Measurements from ENCODE around the gene VPS52. TPM values are rescaled to one million over a fixed set of nuclear protein-coding genes. Genes with fewer than 3 reads are reported as not detected.
A peak's percentile ranks its signal among the peaks of the same experiment; 100 is the strongest.

The VPS52 gene
- total RNA-seq, 1 donor from 2014 or later = 28.7 TPM

DNA sequence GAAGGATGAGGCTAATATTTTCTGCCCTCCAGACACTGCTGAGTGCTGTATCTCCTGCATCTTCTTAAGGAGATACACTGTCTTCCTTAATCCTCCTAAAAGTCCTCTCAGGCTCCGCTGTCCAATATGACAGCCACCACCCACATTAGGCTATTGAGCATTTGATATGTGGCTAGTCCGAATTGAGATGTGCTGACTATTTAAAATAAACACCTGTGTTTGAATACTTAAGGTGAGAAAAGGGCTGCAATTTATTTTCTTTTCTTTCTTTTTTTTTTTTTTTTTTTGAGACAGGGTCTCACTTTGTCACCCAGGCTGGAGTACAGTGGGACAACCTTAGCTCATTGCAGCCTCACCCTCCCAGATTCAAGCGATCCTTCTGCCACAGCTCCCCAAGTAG is 30.2 kb upstream of the VPS52 start:
- Mint-ChIP-seq H3K4me1 (peaks cover 25% of the 10 kb centered on the region), H3K36me3 (peaks cover 9% of the 10 kb centered on the region), H3K9me3 (no peaks in the 10 kb centered on the region), H3K27me3 (ENCODE audit: insufficient read depth, low read depth) (peaks cover 5% of the 10 kb centered on the region), H3K4me3 (peak overlapping the region; percentile 50), H3K27ac (no peak overlapping the region)
- Histone ChIP-seq H3F3A (ENCODE audit: low read depth) (peaks cover 33% of the 10 kb centered on the region), H4K20me1 (ENCODE audit: low read depth) (peaks cover 30% of the 10 kb centered on the region), H3K9me3 (ENCODE audit: low read depth) (no peaks in the 10 kb centered on the region), H3K4me2 (no peak overlapping the region), H3K27ac (no peak overlapping the region), H3K9ac (no peak overlapping the region), H3K79me2 (ENCODE audit: low read depth) (peaks cover 39% of the 10 kb centered on the region), H3K4me3 (no peak overlapping the region), H3K4me1 (peaks cover 5% of the 10 kb centered on the region), H2AFZ (replicated peaks) (no peak overlapping the region), H3K36me3 (no peaks in the 10 kb centered on the region), H3K27me3 (no peaks in the 10 kb centered on the region)
- no peak for DNase-seq (ENCODE audit: low spot score)
- TF ChIP-seq, protein P1, sequence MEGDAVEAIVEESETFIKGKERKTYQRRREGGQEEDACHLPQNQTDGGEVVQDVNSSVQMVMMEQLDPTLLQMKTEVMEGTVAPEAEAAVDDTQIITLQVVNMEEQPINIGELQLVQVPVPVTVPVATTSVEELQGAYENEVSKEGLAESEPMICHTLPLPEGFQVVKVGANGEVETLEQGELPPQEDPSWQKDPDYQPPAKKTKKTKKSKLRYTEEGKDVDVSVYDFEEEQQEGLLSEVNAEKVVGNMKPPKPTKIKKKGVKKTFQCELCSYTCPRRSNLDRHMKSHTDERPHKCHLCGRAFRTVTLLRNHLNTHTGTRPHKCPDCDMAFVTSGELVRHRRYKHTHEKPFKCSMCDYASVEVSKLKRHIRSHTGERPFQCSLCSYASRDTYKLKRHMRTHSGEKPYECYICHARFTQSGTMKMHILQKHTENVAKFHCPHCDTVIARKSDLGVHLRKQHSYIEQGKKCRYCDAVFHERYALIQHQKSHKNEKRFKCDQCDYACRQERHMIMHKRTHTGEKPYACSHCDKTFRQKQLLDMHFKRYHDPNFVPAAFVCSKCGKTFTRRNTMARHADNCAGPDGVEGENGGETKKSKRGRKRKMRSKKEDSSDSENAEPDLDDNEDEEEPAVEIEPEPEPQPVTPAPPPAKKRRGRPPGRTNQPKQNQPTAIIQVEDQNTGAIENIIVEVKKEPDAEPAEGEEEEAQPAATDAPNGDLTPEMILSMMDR (IDR thresholded peaks at IDR 0.05) = no peak
- no peak for TF ChIP-seq EZH2phosphoT487 (IDR thresholded peaks at IDR 0.05)
- no peak for TF ChIP-seq EZH2 (IDR thresholded peaks at IDR 0.05)

DNA sequence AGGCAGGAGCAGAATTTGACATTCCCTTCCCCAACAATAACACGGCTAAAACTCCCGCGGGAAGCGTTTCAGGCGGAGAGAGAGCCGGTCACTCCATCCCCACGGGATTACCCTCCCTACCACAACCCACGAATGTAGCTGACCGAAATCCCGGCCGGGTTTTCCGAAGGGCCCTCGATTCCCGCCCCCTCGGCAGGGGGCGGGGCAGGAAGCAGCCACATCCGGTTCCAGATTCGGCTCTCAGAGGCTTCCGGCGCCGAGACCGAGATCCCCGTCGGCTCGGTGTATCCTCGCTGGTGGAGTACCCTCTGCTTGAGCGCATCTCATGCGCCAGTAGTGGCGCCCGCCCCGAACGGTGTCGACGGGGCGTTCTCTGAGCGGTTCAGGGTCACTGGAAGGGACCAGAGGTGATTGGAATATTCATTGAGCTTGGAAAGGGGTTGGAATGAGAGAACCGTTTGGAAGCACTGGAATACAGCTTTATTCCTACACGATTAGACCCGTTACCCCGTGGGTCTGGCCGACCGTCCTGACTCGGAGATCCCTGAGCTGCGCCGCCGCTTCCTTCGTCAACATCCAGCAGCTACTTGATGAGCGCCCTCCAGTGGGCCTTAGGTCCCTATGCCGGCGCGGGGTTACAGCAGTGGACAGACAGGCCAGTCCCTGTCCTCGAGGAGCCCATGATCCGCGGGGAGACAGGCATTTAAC is 27.7 kb upstream of the VPS52 start:
- Histone ChIP-seq H3K27ac (peak overlapping the region; percentile 95), H3K9me3 (ENCODE audit: low read depth) (no peaks in the 10 kb centered on the region), H3K36me3 (no peaks in the 10 kb centered on the region), H3K79me2 (ENCODE audit: low read depth) (peaks cover 39% of the 10 kb centered on the region), H3K4me1 (peaks cover 5% of the 10 kb centered on the region), H3K4me3 (peak overlapping the region; percentile 90), H3K4me2 (peak overlapping the region; percentile 86), H3K27me3 (no peaks in the 10 kb centered on the region), H3F3A (ENCODE audit: low read depth) (peaks cover 33% of the 10 kb centered on the region), H2AFZ (replicated peaks) (peak overlapping the region; percentile 84), H4K20me1 (ENCODE audit: low read depth) (peaks cover 29% of the 10 kb centered on the region), H3K9ac (peak overlapping the region; percentile 68)
- peak; percentile 96 for DNase-seq (ENCODE audit: low spot score)
- peak overlapping the region; percentile 98 for H3K27ac Mint-ChIP-seq
- peak overlapping the region; percentile 99 for H3K4me3 Mint-ChIP-seq
- peaks cover 9% of the 10 kb centered on the region for H3K36me3 Mint-ChIP-seq
- peaks cover 5% of the 10 kb centered on the region for H3K27me3 Mint-ChIP-seq (ENCODE audit: insufficient read depth, low read depth)
- TF ChIP-seq, protein P1 (IDR thresholded peaks at IDR 0.05) = peak; percentile 84
- TF ChIP-seq EZH2 (IDR thresholded peaks at IDR 0.05) = no peak
- TF ChIP-seq EZH2phosphoT487 (IDR thresholded peaks at IDR 0.05) = no peak
- peaks cover 29% of the 10 kb centered on the region for H3K4me1 Mint-ChIP-seq
- no peaks in the 10 kb centered on the region for H3K9me3 Mint-ChIP-seq

DNA sequence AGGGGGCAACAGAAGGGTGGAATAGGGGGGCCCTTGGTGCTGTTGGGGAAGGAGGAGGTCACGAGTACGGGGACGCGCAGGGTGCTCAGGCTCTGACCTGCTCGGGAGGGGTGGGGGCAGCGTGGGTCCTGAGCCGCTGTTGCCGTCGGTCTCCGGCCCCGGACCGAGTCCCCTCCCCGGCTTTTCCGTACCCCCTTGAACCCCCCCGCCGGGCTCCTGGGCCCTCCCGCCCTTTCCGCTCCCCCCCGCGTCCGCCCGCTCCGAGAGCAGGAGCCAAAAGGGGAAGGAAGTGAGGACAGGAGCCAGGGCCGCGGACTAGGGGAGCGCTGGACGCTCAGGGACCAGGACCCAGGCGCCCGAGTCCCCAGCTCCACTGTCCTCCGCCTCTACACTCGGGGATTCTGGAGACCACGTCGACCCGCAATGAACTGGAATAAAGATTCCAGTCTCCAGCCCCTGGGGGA is 27.1 kb upstream of the VPS52 start, which contains the start of gene RGL2:
TSS of gene RGL2 (minus strand) at position 170 of the 464 bp plus-strand sequence. CDS start 332 bp downstream, outside the sequence.
- H3K4me3 ChIP-seq = peak within 1 kb of the TSS; percentile 90
- peak within 1 kb of the TSS; percentile 84 for H2AFZ ChIP-seq (replicated peaks)
- no peaks in the 10 kb centered on the region for H3K36me3 ChIP-seq
- no peaks in the 10 kb centered on the region for H3K9me3 ChIP-seq (ENCODE audit: low read depth)
- peak within 1 kb of the TSS; percentile 86 for H3K4me2 ChIP-seq
- Mint-ChIP-seq H3K4me3 (peak within 1 kb of the TSS; percentile 99), H3K4me1 (peaks cover 29% of the 10 kb centered on the region), H3K27me3 (ENCODE audit: insufficient read depth, low read depth) (peaks cover 5% of the 10 kb centered on the region), H3K36me3 (peaks cover 8% of the 10 kb centered on the region), H3K9me3 (no peaks in the 10 kb centered on the region), H3K27ac (peak within 1 kb of the TSS; percentile 99)
- H3K27ac ChIP-seq = peak within 1 kb of the TSS; percentile 95
- H3K9ac ChIP-seq = peak within 1 kb of the TSS; percentile 68
- no peaks in the 10 kb centered on the region for H3K27me3 ChIP-seq
- H3K4me1 ChIP-seq = peaks cover 5% of the 10 kb centered on the region
- peaks cover 39% of the 10 kb centered on the region for H3K79me2 ChIP-seq (ENCODE audit: low read depth)
- peaks cover 33% of the 10 kb centered on the region for H3F3A ChIP-seq (ENCODE audit: low read depth)
- H4K20me1 ChIP-seq (ENCODE audit: low read depth) = peaks cover 26% of the 10 kb centered on the region
- TF ChIP-seq EZH2phosphoT487 (IDR thresholded peaks at IDR 0.05) (no peak), EZH2 (IDR thresholded peaks at IDR 0.05) (no peak)
- TF ChIP-seq, protein P1 (IDR thresholded peaks at IDR 0.05) = no peak
- peak; percentile 60 for DNase-seq (ENCODE audit: low spot score)
